NCI-H1436 (cell line): ENCODE measurements around the gene IL9.
"Not testable (repeated sequence)": the region's sequence is repeated elsewhere in the genome, so short reads cannot be mapped to it uniquely, and the experiment has no call there.

Source experiments
- DNase-seq: peaks from one replicate; lab custom pipeline; 2025; lab: John Stamatoyannopoulos, UW

The IL9 gene

DNA sequence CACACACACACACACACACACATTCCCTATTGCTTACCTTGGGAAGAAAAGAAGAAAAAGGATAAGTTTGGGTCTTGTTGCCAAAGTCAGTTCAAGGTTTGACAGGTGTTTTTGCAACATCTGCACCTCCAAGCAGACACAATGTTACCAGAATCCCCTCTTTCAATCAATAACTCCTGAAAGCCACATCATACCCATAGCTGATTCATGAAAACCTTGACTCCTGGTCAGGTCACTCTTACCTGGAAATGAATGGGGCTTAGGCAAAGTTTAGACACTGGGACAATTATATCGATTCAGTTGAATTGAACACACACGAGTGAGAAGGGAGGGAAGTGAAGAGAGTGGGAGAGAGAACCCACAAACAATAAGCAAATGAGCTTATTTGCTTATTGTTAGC lies 27.0 kb downstream of the IL9 start:
- DNase-seq = no peak

DNA sequence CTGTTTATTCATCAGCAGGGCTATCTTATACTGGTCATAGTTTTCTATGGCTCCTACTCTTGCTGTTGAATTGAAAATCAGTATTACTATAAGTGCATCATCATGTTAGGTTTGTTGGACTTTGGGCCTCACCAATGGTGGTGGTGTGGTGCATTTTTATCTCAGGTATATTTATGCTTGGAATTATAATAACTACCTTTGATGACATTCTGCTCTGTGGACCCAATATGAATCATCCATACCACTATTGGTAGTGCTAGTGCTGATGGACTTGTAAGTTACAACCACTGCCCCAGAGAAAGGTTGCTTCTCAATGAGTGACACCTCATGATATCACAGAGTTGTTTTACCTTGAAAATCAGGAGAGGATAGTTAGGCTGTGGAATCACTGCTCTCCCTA lies 28.0 kb downstream of the IL9 start:
- no peak for DNase-seq

DNA sequence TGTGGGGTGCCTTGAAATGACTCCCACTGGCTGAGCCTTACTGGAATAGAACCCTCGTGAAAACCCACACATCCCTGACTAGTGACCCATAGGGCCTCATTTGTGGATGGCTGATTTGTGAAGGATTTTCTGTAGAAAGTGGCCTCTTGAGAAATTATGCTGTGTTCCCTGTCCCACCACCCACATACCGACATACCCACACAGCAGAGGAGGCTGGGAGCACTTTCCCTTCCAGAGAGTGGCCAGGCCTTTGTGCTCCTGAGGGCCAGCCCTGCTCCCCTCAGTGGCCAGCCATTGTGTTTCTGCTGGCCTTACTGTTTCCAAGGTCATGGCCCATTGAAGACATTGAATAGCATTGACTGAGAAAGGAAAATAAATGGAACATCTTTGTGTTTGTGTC lies 29.6 kb downstream of the IL9 start:
- DNase-seq = no peak

DNA sequence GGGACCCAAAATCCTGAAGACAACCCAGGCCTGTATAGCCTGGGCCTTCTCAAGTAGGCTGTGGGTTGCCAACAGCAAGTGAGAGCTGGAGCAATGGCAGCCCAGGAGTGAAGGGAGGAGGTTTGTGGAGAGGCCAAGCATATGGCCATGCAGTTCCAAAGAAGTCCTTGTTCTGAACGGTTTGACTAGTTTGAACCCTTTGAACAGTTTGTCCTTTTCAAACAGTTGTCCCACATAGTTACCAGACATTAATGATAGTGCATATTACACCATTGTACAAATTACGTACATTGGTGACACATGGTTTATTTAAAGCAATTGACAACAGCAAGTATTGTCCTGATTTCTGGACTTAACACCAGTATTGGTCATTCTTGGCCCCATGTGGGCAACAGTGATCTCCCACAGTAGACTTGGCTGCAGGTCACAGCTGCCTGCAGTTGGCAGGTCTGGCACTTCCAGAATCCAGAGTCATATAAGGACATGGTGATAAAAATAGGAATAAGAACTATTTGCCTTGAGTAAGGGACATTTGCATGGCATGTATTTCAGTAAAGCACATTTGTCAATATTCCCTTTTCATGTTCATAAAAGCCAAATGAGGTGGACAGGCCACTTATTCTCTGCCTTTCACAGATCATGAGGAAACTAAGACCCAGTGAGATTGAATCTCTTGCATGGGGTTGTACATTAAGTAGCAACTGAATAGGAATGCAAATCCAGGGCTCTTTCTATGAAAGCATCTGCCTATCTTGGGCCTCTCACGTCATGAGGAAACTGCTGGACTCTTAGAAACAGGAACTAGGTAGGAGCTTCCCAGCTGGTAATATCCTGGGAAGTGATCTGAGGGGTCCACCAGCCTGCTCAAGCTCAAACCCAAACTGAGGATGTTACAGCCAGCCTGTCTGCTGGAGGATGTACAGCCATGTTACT lies 30.9 kb downstream of the IL9 start:
- DNase-seq = no peak

DNA sequence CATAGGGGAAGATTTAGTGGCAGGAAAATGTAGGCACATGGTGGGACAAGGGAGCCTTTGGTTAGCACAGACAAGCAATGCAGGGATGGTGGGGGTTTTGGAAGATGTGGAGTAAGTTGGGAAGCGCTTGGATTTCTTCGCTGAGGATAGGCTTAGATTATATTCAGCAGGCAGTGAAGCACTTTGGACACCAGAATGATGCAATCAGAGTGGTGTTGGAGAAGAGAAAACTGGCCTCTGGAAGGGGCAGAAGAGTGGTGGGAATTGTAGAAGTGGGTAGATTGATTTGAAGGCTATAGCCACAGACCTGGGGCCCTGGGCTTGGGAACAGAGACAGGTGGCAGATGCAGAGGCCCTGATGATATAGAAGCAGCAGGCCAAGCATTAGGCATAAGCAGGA lies 32.9 kb downstream of the IL9 start:
- DNase-seq = no peak

DNA sequence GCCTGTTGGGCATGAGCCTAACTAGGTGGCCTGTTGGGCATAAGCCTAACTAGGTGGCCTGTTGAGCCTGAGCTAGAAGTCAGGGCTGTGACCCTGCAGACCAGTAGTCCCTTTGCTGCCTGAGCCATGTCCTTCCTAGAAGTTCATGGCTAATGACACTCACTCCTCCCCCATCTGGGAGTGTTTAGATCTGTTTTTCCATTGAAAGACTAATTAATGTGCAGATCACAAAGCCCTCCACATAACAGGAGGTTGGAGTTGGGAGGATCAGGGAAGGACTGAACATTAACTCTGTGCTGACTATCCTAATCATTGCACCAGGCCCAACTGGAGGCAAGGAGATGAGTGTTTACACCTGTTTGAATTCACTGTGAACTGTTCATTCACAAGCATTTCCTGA lies 33.6 kb downstream of the IL9 start:
- DNase-seq = no peak

DNA sequence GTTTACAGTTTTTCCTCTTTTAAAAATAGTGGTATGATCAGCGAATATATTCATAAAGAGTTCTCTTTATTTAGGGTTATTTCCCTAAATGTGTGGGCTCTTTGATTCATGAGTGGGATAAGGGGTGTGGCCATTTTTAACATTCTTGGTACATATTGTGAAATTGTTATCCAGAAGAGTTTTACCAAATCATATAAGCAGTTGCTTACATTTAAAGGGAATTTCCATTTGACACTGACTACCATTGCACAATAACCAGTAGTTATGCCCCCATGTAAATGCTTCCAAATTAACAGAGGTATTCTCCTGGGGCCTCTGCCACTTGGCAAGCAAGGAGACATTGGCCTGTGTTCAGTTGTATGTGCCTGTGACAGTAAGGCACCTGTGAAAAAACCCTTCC lies 34.0 kb downstream of the IL9 start:
- no peak for DNase-seq

DNA sequence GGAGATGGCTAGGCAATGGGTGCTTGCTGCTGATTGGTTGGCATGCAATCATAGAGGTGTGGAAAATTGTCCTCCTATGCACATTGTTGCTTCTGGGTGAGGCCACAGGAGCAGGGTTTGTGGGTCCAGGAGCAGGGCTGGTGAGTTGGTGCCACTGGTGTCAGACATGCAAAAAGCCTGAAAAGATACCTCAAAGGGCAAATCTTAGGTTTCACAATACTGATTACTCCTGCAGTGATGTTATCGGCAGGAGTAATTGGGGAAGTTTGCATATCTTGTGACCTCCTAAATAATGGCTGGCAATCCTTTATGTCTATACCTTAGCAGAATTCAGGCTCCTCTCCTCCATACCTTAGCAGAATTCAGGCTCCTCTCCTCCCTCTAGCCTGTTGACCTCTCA lies 36.0 kb downstream of the IL9 start:
- DNase-seq = no peak

DNA sequence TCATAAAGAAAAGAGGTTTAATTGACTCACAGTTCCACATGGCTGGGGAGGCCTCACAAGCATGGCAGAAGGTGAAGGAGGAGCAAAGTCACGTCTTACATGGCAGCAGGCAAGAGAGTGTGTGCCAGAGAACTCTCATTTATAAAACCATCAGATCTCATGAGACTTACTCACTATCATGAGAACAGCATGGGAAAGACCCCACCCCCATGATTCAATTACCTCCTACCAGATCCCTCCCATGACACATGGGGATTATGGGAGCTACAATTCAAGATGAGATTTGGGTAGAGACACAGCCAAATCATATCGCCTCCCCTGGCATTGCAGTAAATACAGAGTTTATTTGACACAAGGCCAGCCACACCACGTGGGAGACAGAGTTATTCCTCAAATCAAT lies 36.5 kb downstream of the IL9 start:
- not testable (repeated sequence) for DNase-seq

DNA sequence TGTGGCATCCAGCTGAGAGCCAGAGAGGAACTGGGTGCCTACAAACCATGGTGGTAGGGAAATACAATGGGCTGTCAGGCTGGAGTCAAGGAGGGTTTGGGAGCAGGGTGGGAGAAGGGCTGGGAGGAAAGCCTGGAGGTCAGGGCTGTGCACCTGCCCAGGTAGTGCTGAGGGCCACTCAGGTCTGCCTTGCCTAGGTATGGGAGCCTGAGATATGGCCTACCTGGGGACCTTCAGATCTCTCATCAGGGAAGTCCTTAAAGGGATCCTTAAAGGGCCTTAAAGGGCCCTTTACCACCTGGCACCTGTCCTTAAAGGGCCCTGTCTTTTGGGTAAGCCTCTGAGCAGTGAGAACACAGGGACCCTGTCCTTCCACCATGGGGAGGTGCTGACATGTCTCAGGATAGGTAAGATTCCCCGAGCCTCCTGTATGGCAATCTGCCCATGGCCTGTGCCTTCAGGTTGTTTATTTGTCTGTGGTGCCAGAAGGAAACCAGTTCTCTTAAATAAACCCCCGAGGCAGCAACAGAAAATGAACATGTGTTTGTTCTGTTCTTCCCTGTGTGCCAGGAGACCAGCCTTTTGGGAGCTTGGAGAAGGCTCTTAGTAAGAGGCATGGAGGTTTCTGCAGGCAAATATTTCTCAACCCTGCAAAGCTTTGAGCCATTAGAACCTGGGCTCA lies 37.9 kb downstream of the IL9 start:
- no peak for DNase-seq

DNA sequence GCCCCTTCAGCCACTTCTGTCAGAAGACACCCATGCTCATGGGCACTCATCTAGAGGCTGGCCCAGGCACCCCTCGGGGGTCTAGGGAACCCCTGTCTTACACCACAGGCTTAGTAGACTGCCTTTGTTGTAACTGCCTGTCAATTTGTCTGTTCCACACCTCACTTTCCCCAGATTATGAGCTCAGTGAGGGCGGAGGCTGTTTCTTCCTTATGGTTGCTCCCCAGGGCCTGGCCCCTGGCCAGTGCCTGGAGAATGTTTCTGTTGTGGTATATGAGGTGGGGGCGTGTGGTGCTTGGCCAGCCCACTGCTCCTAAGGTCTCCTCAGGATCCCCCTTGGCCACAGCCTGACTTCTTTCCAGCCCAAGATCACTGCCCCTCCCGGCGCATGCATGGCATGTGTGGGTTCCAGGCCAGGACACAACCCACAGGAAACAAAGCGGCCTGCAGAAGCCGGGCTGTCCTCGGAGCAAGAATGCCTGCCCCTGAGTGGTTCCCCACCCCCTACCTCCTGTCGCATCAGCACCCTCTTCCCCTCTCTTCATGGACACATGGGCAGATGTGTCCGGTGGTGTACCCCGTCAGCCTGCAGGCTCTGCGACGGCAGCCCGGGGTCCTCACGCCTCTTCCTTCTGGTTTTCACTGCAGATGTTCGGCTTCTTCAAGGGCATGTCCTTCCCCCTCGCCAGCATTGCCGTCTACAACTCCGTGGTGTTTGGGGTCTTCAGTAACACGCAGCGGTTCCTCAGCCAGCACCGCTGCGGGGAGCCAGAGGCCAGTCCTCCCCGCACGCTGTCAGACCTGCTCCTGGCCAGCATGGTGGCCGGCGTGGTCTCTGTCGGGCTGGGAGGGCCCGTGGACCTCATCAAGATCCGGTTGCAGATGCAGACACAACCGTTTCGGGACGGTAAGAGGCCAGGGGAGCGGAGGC lies 43.5 kb downstream of the IL9 start:
- DNase-seq = no peak

DNA sequence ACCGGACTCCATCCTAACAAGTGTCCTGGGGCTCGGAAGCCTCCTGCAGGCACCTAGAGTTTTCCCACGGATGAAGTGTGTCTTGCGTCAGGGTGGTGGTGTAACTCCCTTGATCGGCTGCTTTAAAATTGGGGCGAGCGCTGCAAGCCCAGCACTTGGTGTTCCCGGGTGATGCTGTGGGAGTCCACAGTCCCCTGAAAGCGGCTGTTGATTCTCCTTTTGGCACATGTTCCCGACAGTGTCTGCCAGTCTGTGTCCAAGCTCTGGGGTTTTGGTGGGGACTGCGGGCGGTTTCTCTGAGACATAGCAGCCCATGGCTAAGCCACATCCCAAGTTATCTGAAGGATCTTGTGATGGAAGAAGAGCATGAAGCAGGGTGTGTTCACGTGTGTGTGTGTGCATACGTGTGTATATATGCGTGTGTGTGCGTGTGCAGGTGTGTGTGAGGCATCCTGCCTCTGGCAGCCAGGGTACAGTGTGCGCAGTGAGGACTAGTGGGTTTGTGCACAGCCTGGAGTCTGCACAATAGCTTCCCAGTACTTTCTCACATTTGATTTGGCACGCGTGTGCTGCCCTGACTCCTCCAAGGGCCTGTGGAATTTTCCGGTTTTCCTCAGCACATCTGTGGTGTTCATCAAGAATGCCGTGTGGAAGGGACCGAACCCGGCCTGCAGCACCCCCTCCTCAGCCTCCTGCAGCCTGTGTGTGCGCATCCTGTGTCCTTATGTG lies 44.3 kb downstream of the IL9 start:
- DNase-seq = no peak

DNA sequence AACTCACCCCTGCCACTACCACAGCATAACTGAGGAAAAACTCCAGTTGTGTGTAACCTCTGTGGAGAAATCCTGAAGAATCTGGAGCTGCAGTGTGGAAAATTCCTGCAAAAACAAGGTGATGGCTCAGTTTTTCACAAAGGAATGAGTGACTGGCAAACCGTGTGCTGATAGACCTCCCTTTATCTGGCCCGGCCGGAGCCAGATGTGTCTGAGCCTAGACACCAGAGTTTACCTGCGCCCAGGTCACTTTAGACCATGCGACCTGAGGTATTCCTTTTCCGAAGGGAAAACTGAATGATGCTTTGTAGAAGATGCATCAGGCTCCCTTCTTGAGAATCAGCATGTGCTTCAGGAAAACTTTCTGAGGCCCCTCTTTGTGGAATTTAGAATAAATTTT lies 45.0 kb downstream of the IL9 start:
- no peak for DNase-seq

DNA sequence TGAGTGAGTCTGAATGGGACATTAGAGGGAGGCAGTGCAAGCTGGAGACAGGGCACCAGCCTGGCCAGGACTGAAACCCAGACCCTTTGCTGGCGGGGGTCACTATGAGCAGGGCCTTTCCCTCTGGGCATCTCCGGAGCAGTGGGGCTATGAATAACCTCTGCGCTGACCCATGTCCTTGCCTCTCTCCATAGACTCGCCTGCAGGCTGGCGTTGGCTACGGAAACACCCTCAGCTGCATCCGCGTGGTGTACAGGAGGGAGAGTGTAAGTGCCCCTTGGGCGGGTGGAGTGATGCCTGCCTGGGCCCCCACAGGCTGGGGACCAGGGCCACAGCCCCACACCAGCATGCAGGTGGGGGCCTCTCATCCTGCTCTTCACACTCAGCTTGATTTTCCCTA lies 45.4 kb downstream of the IL9 start:
- no peak for DNase-seq

DNA sequence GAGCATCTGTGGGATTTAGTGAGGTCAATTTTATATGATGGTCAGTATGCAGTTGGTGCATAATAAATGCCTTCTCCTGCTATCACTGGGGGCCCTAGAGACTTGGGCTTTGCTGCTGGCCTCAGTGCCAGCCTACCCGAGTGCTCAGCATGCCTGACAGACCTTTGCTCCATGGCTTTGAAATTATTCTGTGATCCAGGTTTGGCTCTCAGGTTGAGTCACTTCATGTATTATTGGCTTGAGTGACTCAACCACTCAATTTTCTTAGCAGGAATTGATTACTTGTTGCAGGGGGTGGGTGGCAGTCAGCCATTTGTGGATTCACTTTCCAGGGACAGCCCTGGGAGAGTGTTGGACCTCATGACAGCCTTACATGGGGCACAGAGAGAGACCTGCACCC lies 47.7 kb downstream of the IL9 start:
- no peak for DNase-seq

DNA sequence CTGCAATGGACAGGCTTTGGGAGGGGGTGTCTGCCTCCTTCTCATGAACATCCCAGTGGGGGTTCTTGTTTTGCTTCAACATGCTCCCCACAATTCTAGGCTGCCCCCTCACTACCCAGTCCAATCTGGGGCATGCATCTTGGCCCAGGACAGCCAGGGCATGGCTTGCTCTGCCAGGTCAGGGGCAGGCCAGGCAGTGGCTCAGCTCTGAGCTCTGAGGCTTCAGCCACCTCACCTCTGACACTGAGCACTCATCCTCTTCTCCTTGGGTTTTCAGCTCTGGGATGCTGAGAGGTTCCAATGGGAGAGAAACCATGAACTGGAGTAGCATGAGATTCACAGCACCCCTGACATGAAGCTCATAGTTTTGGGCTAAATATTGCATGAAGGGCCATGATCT lies 49.3 kb downstream of the IL9 start:
- DNase-seq = no peak

DNA sequence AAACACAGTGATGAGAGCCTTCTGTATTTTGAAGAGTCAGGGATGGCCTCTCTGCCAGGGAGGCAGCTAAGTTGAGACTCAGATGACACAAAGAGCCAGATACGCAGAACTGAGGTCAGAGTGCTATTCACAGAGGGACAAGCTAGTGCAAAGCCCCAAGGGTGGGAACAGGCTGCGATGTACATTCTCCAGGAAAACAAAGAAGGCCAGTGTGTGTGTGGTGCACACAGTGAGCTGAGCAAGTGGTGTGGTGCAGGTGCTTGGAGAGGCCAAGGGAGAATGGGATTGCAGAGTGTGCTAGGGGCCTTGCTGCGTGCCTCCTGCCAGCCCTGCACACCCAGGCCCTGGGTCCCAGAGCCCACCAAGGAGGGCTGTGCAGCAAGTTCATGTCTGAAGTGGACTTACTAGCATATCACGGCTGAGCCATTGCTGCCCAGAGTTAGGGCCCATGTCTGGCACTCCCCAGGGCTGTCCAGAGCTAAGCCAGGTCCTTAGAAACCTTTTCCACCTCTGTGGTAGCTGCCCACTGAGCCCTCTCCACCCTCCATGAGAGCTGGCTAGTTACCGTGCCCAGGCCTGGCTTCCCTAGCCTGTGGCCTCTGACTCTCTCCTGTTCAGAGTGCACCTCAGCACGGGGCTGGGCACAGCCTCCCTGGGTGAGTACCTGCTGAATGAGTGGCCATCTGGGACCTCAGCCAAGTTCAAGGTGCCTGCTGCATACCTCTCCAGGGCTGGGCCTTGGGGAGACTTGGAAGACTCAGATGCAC lies 51.9 kb downstream of the IL9 start:
- no peak for DNase-seq

DNA sequence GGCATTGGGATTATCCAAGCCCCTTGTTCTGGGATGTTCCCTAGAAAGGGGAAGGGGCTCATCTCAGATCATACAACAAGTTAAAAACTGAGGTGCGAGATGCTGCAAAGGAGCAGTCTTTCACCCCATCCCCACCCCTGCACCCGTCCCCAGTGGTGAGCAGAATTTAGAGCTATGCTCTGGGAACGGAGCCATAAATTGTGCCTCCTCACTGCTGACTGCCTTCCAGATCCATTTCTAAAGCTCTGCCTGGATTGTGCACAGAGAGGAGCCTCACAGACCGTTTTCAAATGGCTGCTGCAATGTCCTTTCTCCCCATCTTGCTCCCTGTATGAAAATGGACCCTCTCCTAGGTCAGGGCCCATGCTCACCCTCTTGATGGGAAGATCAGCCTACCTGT lies 52.9 kb downstream of the IL9 start:
- DNase-seq = no peak
